BE2C (cell line): ENCODE results near the gene HNRNPC.

ENCODE experiments used
- DNase-seq: peaks from one replicate; pipeline ENCODE4 v3.0.0-alpha.2; 2020
- H3K27me3 ChIP-seq: fragments of 250-450 bp; sonication (Bioruptor Pico); 2 replicates; pipeline ENCODE4 v1.5.1; 2020; ENCODE audit warnings: mild to moderate bottlenecking
- H3K36me3 ChIP-seq: fragments of 250-450 bp; sonication (Bioruptor Pico); 2 replicates; pipeline ENCODE4 v1.5.1; 2020; ENCODE audit warnings: mild to moderate bottlenecking
- H3K4me1 ChIP-seq: fragments of 250-450 bp; sonication (Bioruptor Pico); 2 replicates; pipeline ENCODE4 v1.5.1; 2020
- H3K4me3 ChIP-seq: 2 replicates; pipeline ENCODE4 v1.5.1; 2011; ENCODE audit warnings: low read depth, low read length
- H3K9me3 ChIP-seq: fragments of 250-450 bp; sonication (Bioruptor Pico); 2 replicates; pipeline ENCODE4 v1.5.1; 2020
- CTCF ChIP-seq: IDR thresholded peaks from 2 replicates; pipeline ENCODE4 v1.5.1; 2012; ENCODE audit warnings: mild to moderate bottlenecking, low read depth, low read length

The HNRNPC gene

GRCh38 chr14:21205678-21206581, 63.3 kb downstream of the HNRNPC start:
- H3K36me3 ChIP-seq: peaks cover 65% of the 10 kb centered on the region
- TF ChIP-seq CTCF: no peak
- no peaks in the 10 kb centered on the region for H3K4me1 ChIP-seq
- no peaks in the 10 kb centered on the region for H3K9me3 ChIP-seq
- DNase-seq: no peak
- H3K4me3 ChIP-seq: no peak overlapping the region
- no peaks in the 10 kb centered on the region; the same call in 1 of the 2 replicates for H3K27me3 ChIP-seq

GRCh38 chr14:21205026-21205677, 64.1 kb downstream of the HNRNPC start:
- no peak for TF ChIP-seq CTCF
- no peak overlapping the region for H3K4me3 ChIP-seq
- no peak for DNase-seq
- H3K36me3 ChIP-seq: peaks cover 62% of the 10 kb centered on the region
- H3K4me1 ChIP-seq: no peaks in the 10 kb centered on the region
- no peaks in the 10 kb centered on the region for H3K9me3 ChIP-seq
- H3K27me3 ChIP-seq: no peaks in the 10 kb centered on the region; the same call in 1 of the 2 replicates

GRCh38 chr14:21204167-21205025, 64.8 kb downstream of the HNRNPC start:
- H3K4me1 ChIP-seq: no peaks in the 10 kb centered on the region
- no peak overlapping the region for H3K4me3 ChIP-seq
- no peaks in the 10 kb centered on the region; the same call in 1 of the 2 replicates for H3K27me3 ChIP-seq
- TF ChIP-seq CTCF: no peak
- no peaks in the 10 kb centered on the region for H3K9me3 ChIP-seq
- DNase-seq: no peak
- H3K36me3 ChIP-seq: peaks cover 55% of the 10 kb centered on the region

GRCh38 chr14:21203470-21204166, 65.6 kb downstream of the HNRNPC start:
- Histone ChIP-seq H3K27me3 (no peaks in the 10 kb centered on the region; the same call in 1 of the 2 replicates), H3K9me3 (no peaks in the 10 kb centered on the region), H3K4me1 (no peaks in the 10 kb centered on the region), H3K36me3 (peaks cover 47% of the 10 kb centered on the region), H3K4me3 (no peak overlapping the region)
- DNase-seq: no peak
- no peak for TF ChIP-seq CTCF

- Histone ChIP-seq H3K4me3 (no peak overlapping the region), H3K36me3 (peaks cover 38% of the 10 kb centered on the region), H3K4me1 (no peaks in the 10 kb centered on the region), H3K9me3 (peaks cover under 1% of the 10 kb centered on the region; the same call in 1 of the 2 replicates), H3K27me3 (no peaks in the 10 kb centered on the region; the same call in 1 of the 2 replicates)
- DNase-seq: no peak
- no peak for TF ChIP-seq CTCF
Observed at GRCh38 chr14:21202463-21203358, 66.5 kb downstream of the HNRNPC start.
